Natural killer cell treated with Interleukin-12 subunit alpha and Interleukin-12 subunit beta and Interleukin-15 and Interleukin-18, amount 100 ng/mL, for 72 hours (primary cell): ENCODE data around the gene SBSN. TPM values are rescaled to one million over a fixed set of nuclear protein-coding genes. Genes with fewer than 3 reads are reported as not detected.

Experiments used
- ATAC-seq, 2 donors: fragments of 150-1000 bp; cut with Tn5 transposase in 1 of 2; sonication (Bioruptor Pico), chemical (Tn5 transposase) in 1 of 2; 2 replicates each; pipeline ENCODE4 v1.10.0; 2021
- DNase-seq: peaks from one replicate; pipeline ENCODE4 v3.0.0; 2022; ENCODE audit warnings: low spot score
- H3K27ac Mint-ChIP-seq, 2 donors: 1 replicate in 1 of 2; 2 replicates in 1 of 2; pipeline ENCODE4 v1.8.0; 2022; ENCODE audit warnings: mixed read lengths in 2 of 2, mild to moderate bottlenecking in 1 of 2, moderate library complexity in 1 of 2
- H3K27me3 Mint-ChIP-seq, 2 donors: 1 replicate in 1 of 2; 2 replicates in 1 of 2; pipeline ENCODE4 v1.8.0; 2022; ENCODE audit warnings: mixed read lengths in 2 of 2
- H3K36me3 Mint-ChIP-seq: one replicate; pipeline ENCODE4 v1.8.0; 2022; ENCODE audit warnings: mixed read lengths
- H3K4me1 Mint-ChIP-seq, 2 donors: 1 replicate in 1 of 2; 2 replicates in 1 of 2; pipeline ENCODE4 v1.8.0; 2022; ENCODE audit warnings: low read depth in 2 of 2, mixed read lengths in 2 of 2, mild to moderate bottlenecking in 1 of 2
- H3K4me3 Mint-ChIP-seq: one replicate; pipeline ENCODE4 v1.8.0; 2022; ENCODE audit warnings: mixed read lengths
- H3K9me3 Mint-ChIP-seq: 2 replicates; pipeline ENCODE4 v1.8.0; 2022; ENCODE audit warnings: mixed read lengths
- total RNA-seq, 2 donors: library from RNA; stranded (reverse); gene quantifications; one replicate each; pipeline ENCODE4 v1.2.3, GENCODE V29; 2022

The SBSN gene
- total RNA-seq, 2 donors from 2014 or later: not detected

DNA sequence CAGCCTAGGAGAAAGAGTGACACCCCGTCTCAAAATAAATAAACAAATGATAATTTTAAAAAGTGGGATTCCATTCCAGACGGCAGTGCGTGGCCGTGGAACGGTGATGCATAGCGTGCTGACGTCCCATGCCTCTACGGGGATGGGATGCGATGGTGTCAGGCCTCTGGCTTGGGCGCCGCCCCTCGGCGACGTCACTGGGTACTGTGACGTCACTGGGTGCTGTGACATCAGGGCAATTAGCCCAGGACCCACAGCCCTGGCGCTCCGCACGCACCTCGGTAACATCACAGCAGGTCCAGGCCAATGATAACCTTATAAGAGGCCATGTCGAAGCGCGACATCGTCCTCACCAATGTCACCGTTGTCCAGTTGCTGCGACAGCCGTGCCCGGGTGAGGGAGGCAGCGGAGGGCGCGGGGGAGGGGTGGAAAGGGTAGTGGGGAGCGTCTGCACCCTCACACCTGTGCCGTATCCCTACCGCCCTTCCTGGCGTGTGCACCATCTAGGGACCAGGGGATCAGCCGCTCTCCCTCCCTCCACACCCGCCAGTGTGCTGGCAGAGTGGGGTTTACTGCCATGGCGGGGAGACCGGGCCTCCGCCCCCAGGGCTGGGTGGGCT lies 5.2 kb upstream of the SBSN start, which contains the start of gene GAPDHS:
Gene GAPDHS (plus strand): TSS at position 256 of the 621 bp plus-strand sequence. CDS start 72 bp downstream, at position 328.
- peak in 1 of 2 donors; percentile 13 for ATAC-seq
- no peak within 1 kb of the TSS for H3K27ac Mint-ChIP-seq
- H3K36me3 Mint-ChIP-seq: no peaks in the 10 kb centered on the region
- no peak for DNase-seq
- peaks cover 18 to 27% of the 10 kb centered on the region in 2 donors for H3K27me3 Mint-ChIP-seq
- H3K4me3 Mint-ChIP-seq: peak within 1 kb of the TSS; percentile 27
- H3K9me3 Mint-ChIP-seq: no peaks in the 10 kb centered on the region
- H3K4me1 Mint-ChIP-seq: peaks cover 13 to 18% of the 10 kb centered on the region in 2 donors

DNA sequence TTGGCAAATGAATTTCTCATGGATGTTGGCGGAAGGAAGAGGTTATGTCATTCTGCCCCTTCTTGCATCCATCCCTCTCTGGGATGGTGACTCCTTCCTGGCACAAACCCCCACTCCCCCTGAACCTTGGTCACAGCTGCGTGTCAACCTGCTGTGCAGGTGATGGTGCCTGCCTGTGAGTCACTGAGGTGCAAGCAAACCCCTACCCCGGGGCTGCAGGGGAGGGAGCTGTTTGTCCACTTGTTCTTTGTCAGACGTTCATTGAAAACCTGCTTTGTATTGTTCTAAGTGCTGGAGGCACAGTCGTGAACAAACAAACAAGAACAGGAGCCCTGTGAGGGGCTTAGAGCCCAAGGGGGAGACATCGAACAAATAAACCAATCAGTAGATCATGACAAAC lies 3.2 kb upstream of the SBSN start:
- Mint-ChIP-seq H3K27ac (no peak overlapping the region), H3K9me3 (no peaks in the 10 kb centered on the region), H3K4me3 (no peak overlapping the region), H3K27me3 (peaks cover 26 to 27% of the 10 kb centered on the region in 2 donors), H3K36me3 (no peaks in the 10 kb centered on the region), H3K4me1 (peaks cover 8 to 12% of the 10 kb centered on the region in 2 donors)
- DNase-seq: no peak
- no peak for ATAC-seq

DNA sequence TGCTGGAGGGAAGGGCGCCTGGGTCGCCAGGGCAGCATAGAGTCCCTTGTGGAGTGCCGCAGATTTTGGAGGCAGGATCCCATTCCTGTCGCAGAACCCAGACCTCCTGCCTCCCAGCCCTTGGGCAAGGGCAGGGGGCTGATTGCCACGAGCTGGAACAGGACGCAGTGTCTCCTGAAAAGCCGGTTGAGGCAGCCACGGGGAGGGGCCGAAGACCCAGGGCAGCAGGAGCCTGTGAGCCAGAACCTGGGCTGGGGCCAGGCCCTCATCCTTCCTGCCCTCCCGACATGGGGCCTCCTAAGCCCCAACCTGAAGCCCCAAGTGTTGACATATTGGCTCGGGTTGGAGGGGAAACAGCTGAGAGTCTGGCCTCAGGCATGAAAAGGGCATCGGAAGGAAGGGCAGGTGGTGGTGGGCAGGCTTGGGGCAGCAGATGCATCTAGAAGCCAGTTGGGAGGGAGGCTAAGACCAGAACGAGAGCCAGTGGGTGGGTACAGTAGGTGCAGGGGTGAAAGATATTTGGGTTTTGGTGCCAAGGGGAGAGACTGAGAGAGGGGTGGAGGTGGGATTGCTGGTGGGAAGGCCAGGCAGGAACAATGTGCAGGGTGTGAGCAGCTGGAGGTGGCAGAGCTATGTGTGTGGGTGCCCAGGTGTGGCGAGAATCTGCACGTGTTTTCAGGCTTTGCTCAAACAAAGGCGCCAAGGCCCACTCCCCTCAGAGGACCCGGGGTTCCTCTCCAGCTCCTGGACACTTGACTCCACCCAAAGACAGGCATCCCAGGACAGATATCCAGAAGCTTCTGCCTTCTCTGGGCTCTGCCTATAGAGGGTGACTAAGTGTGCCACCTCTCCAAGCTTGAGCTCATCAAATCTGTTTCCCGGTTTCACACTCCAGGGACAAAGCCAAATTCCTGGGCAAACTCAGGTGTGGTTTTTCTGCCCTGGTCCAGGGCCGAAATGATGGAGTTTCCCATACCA lies 1.4 kb upstream of the SBSN start:
- ATAC-seq (peak in 1 of 2 donors; percentile 17), DNase-seq (no peak)
- Mint-ChIP-seq H3K27ac (no peak overlapping the region), H3K4me1 (peaks cover 8 to 11% of the 10 kb centered on the region in 2 donors), H3K9me3 (no peaks in the 10 kb centered on the region), H3K36me3 (no peaks in the 10 kb centered on the region), H3K27me3 (peaks cover 26 to 27% of the 10 kb centered on the region in 2 donors), H3K4me3 (no peak overlapping the region)

DNA sequence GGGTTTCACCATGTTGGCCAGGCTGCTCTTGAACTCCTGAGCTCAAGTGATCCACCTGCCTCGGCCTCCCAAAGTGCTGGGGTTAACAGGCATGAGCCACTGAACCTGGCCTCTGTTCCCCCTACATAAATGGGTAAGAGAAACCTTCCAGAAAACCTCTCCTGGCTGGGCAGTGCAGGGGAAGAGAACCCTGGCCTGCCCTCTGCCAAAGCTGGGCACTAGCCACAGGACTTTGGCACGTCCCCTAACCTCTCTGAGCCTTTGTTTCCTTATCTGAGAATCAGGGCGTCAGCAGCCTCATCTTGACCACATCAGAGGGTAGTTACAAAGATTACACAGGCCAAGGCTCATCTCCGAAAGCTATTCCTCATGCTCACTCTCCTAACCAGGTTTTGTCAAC lies 2.2 kb downstream of the SBSN start:
- Mint-ChIP-seq H3K36me3 (no peaks in the 10 kb centered on the region), H3K27ac (no peak overlapping the region), H3K9me3 (no peaks in the 10 kb centered on the region), H3K4me3 (no peak overlapping the region), H3K27me3 (peaks cover 11 to 15% of the 10 kb centered on the region in 2 donors), H3K4me1 (peaks cover 0 to 2% of the 10 kb centered on the region in 2 donors)
- DNase-seq (no peak), ATAC-seq (no peak)

DNA sequence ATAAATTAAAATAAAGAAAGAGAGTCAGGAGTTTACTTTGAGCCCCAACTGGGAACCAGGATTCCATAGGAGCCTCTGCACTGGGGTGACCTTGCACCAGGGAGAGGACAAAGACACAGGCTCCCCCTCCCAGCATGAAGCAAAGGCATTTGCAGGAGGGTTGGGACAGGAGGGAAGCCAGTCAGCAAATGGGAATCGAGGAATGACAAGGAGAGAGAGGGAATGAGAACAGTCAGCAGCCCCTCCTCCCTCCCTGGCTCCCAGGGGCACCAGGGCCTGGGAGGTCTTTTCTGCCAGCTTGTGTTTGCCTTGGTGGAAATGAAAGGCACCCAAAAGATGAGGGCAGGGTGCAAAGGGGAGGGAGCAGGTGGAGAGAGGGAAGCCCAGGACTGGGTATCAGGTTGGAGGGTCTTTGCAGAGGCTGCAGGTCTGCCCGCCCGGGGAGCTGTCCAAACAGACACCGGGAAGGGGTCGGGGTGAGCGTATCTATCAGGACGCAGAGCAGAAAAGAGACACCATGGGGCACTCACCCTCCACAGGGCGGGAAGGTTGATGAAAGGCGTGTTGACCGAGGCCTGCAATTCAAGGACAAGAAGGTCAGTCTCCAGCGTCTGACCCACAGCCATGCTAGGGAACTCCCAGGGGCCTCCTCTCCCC lies 3.8 kb downstream of the SBSN start:
- Mint-ChIP-seq H3K4me3 (no peak overlapping the region), H3K36me3 (no peaks in the 10 kb centered on the region), H3K27me3 (peaks cover 13 to 19% of the 10 kb centered on the region in 2 donors), H3K9me3 (no peaks in the 10 kb centered on the region), H3K4me1 (peaks cover 0 to 2% of the 10 kb centered on the region in 2 donors), H3K27ac (no peak overlapping the region)
- ATAC-seq: no peak
- DNase-seq: no peak

DNA sequence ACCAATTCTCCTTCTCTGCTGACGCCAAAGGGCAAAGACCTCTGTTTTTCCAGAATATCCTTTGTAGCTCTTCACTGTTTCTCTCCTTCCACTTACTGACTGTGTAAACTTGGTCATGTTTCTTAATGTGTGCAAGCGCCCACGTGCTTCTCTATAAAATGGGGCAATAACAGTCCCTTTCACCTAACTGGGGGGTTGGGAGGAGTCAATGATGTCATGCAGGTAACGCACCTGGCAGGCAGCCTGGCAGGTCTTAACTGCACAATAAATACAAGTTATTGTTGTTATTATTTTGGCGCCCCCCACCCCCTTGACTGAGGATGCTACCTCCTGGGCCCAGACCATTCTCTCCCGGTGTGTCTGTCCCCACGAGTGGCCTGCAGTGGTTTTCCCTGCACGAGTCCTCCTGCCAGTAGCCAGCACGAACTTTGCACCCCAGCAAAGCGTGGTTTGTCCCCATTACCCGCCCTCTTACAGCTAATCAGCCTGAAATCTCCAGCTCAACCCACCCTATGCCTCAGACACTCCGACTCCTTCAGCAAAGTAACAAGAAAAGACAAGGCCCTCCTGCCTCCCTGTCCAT lies 5.3 kb downstream of the SBSN start:
- DNase-seq (no peak), ATAC-seq (no peak)
- Mint-ChIP-seq H3K4me1 (peaks cover 0 to 2% of the 10 kb centered on the region in 2 donors), H3K4me3 (no peak overlapping the region), H3K9me3 (no peaks in the 10 kb centered on the region), H3K36me3 (no peaks in the 10 kb centered on the region), H3K27me3 (peaks cover 6% of the 10 kb centered on the region in 2 donors), H3K27ac (no peak overlapping the region)

DNA sequence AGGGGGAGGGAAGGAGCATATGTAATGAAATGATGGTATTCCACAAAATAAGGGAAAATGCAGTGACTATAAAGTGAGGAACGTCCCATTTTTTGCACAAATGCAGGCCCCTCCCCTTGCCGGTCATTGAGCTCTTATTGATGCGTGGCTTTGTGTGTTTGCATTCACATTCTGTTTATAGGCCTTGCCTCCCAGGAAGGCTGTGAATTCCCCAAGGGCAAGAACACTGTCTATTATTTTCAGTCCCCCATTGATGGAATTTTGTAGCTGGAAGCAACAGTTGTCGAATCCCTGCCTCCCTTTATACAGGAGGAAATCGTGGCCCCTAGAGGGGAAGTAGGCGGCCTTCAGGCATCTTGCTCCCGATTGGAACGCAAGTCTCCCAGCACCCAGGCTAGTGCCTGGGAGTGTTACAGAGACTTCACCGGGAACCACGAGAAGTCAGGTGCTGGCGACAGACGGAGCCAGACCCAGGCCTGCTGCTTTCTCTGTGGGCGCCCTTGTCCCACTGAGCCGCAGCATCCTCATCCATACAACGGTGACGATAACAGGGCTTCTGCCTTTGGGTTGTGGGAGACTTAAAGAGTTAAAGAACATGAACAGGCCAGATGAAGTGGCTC lies 6.9 kb downstream of the SBSN start:
- Mint-ChIP-seq H3K4me1 (no peaks in the 10 kb centered on the region), H3K36me3 (no peaks in the 10 kb centered on the region), H3K4me3 (no peak overlapping the region), H3K9me3 (no peaks in the 10 kb centered on the region), H3K27me3 (peaks cover 4 to 11% of the 10 kb centered on the region in 2 donors), H3K27ac (no peak overlapping the region)
- ATAC-seq (no peak), DNase-seq (no peak)

DNA sequence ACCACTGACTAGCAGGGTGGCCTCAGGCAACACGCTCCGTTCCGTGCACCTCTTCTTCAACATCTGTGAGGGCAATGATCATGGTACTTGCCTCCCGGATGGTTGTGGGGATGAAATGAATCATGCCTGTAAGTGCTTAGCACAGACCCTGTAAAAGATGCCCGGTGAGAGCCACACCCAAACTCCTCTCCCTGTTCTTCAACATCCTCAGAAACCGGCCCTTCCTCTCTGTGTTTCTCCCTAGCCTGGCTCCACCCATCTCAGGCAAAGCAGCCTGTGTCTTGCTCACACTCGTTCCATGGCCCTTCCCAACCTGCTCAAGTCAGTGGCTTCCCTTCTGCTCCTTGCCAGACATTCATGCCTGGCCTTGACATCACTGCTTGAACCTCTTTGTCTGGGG lies 8.8 kb downstream of the SBSN start:
- ATAC-seq (no peak), DNase-seq (no peak)
- Mint-ChIP-seq H3K4me3 (no peak overlapping the region), H3K9me3 (no peaks in the 10 kb centered on the region), H3K27ac (no peak overlapping the region), H3K36me3 (no peaks in the 10 kb centered on the region), H3K4me1 (no peaks in the 10 kb centered on the region), H3K27me3 (peaks cover 7 to 11% of the 10 kb centered on the region in 2 donors)

DNA sequence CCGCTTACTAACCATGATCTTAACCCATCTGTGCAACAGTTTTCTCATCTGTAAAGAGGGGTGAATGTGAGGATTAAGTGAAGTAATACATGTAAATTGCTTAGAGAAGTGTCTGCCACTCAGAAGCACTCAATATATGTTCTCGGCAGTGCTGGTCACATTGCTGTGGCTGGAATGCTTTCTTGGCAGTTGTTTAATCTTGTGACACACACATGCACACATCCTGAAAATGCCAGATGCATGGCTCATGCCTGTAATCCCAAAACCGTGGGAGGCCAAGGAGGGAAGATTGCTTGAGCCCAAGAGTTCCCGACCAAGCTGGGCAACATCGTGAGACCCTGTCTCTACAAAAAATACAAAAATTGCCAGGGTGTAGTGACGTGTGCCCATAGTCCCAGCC lies 9.8 kb downstream of the SBSN start:
- H3K27me3 Mint-ChIP-seq: peaks cover 10 to 16% of the 10 kb centered on the region in 2 donors
- no peaks in the 10 kb centered on the region for H3K9me3 Mint-ChIP-seq
- DNase-seq: no peak
- H3K4me3 Mint-ChIP-seq: no peak overlapping the region
- no peaks in the 10 kb centered on the region for H3K4me1 Mint-ChIP-seq
- H3K36me3 Mint-ChIP-seq: no peaks in the 10 kb centered on the region
- no peak for ATAC-seq
- H3K27ac Mint-ChIP-seq: no peak overlapping the region

DNA sequence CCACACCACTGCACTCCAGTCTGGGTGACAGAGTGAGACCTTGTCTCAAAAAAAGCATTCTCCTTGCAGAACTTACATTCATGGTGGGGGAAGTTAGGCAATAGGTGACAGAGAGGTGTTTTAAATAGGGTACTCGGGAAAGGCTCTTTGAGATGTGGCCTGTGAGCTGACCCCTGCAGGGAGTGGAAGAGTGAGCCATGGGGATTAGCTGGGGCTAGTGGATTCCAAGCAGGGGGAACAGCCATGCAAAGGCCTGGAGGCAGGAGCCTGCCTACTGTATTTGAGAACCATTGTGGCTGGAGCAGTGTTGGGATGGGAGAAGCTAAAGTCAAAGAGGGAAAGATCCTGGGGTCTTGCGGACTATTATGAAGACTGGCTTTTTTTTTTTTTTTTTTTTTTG lies 10.8 kb downstream of the SBSN start:
- Mint-ChIP-seq H3K4me1 (no peaks in the 10 kb centered on the region), H3K27me3 (peaks cover 11 to 20% of the 10 kb centered on the region in 2 donors), H3K36me3 (no peaks in the 10 kb centered on the region), H3K4me3 (no peak overlapping the region), H3K9me3 (no peaks in the 10 kb centered on the region), H3K27ac (no peak overlapping the region)
- ATAC-seq (no peak), DNase-seq (no peak)

DNA sequence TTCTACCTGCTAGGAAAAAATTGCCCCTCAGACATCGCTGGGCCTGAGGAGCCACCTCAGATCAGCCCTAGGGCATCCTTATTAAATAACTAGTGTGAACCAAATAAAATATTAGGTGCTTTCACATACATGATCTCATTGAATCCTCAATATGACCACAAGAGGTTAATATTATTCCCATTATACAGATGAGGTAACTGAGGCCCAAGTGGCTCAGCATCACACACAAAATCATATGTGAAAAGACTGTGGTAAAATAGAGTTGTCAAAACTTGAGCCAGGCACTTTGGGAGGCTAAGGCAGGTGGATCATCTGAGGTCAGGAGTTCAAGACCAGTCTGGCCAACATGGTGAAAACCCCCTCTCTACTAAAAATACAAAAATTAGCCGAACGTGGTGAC lies 11.8 kb downstream of the SBSN start:
- Mint-ChIP-seq H3K4me1 (no peaks in the 10 kb centered on the region), H3K27ac (no peak overlapping the region), H3K36me3 (no peaks in the 10 kb centered on the region), H3K4me3 (no peak overlapping the region), H3K9me3 (no peaks in the 10 kb centered on the region), H3K27me3 (peaks cover 11 to 20% of the 10 kb centered on the region in 2 donors)
- DNase-seq: no peak
- ATAC-seq: no peak

DNA sequence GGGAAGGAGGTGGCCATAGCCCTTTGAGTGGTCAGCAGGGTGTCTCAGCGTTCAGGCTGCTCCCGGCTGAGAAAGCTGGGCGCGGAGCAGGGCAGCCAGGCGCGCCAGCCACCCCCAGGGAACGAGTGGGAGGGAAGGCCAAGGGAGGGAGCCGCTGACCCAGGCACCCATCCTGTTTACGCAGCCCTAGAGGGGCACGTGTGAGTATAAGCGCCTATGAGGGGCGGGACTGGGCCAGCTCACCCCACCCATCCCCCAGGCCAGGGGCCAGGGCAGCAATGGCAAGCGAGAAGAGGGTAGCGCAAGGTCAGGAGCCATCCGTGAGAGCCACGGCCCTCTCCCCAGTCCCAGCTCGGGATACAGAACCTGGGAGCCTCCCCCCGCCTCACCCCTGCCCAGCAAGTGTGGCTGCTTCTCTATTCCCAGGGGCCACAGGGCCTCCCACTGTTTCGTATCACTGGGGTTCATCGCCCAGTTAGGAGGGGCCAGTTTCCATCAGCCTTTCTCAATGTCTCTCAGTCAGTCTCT lies 13.8 kb downstream of the SBSN start:
- Mint-ChIP-seq H3K36me3 (no peaks in the 10 kb centered on the region), H3K27ac (no peak overlapping the region), H3K4me1 (peaks cover 3% of the 10 kb centered on the region in 2 donors), H3K4me3 (no peak overlapping the region), H3K9me3 (no peaks in the 10 kb centered on the region), H3K27me3 (peaks cover 8 to 16% of the 10 kb centered on the region in 2 donors)
- ATAC-seq: no peak
- no peak for DNase-seq
